Mesendoderm (in vitro differentiated cells): Measurements from ENCODE around the gene ECSIT. TPM values are rescaled to one million over a fixed set of nuclear protein-coding genes. Genes with fewer than 3 reads are reported as not detected.
"Not testable (repeated sequence)": the region's sequence is repeated elsewhere in the genome, so short reads cannot be mapped to it uniquely, and the experiment has no call there.

ENCODE experiments used
- DNase-seq: peaks from one replicate; pipeline ENCODE4 v3.0.0; 2013
- H2AK5ac ChIP-seq: 2 replicates; pipeline ENCODE4 v1.6.1; 2013; ENCODE audit warnings: low read length, inconsistent platforms
- H2BK120ac ChIP-seq: 2 replicates; pipeline ENCODE4 v1.6.1; 2013; ENCODE audit warnings: low read depth, mild to moderate bottlenecking, low read length, moderate library complexity, mixed read lengths
- H2BK15ac ChIP-seq: replicated peaks from 2 replicates; pipeline ENCODE4 v1.6.1; 2013; ENCODE audit warnings: low read depth, mild to moderate bottlenecking, moderate library complexity
- H2BK5ac ChIP-seq: 2 replicates; pipeline ENCODE4 v1.6.1; 2013; ENCODE audit warnings: low read length, inconsistent platforms
- H3K18ac ChIP-seq: 2 replicates; pipeline ENCODE4 v1.6.1; 2013; ENCODE audit warnings: mild to moderate bottlenecking, low read length, mixed read lengths
- H3K23ac ChIP-seq: one replicate; pipeline ENCODE4 v1.6.1; 2013; ENCODE audit warnings: low read length
- H3K27ac ChIP-seq: 2 replicates; pipeline ENCODE4 v1.5.1; 2013; ENCODE audit warnings: low read depth, mild to moderate bottlenecking, inconsistent platforms, low read length, moderate library complexity
- H3K27me3 ChIP-seq: 2 replicates; pipeline ENCODE4 v1.6.1; 2013; ENCODE audit warnings: low read length, control low read depth, mild to moderate bottlenecking, inconsistent platforms; ENCODE audit not compliant: insufficient read depth, poor library complexity
- H3K36me3 ChIP-seq: 2 replicates; pipeline ENCODE4 v1.6.1; 2013; ENCODE audit warnings: low read length, inconsistent platforms; ENCODE audit not compliant: control insufficient read depth, insufficient read depth
- H3K4ac ChIP-seq: one replicate; pipeline ENCODE4 v1.6.1; 2013; ENCODE audit warnings: low read depth, mild to moderate bottlenecking, low read length, moderate library complexity
- H3K4me1 ChIP-seq: 2 replicates; pipeline ENCODE4 v1.6.1; 2013; ENCODE audit warnings: low read depth, low read length, inconsistent platforms; ENCODE audit not compliant: control insufficient read depth
- H3K4me2 ChIP-seq: 2 replicates; pipeline ENCODE4 v1.6.1; 2013; ENCODE audit warnings: low read length
- H3K4me3 ChIP-seq: 2 replicates; pipeline ENCODE4 v1.5.1; 2013; ENCODE audit warnings: mild to moderate bottlenecking, low read length
- H3K56ac ChIP-seq: one replicate; pipeline ENCODE4 v1.6.1; 2013; ENCODE audit warnings: low read length
- H3K79me1 ChIP-seq: 2 replicates; pipeline ENCODE4 v1.6.1; 2013; ENCODE audit warnings: low read length, inconsistent platforms
- H3K79me2 ChIP-seq: 2 replicates; pipeline ENCODE4 v1.6.1; 2013; ENCODE audit warnings: mild to moderate bottlenecking, low read length; ENCODE audit not compliant: control insufficient read depth, insufficient read depth
- H3K9ac ChIP-seq: 2 replicates; pipeline ENCODE4 v1.6.1; 2013; ENCODE audit warnings: low read length, inconsistent platforms
- H4K5ac ChIP-seq: one replicate; pipeline ENCODE4 v1.6.1; 2013; ENCODE audit warnings: low read length
- H4K8ac ChIP-seq: one replicate; pipeline ENCODE4 v1.6.1; 2013; ENCODE audit warnings: low read depth, mild to moderate bottlenecking, control low read depth, low read length, moderate library complexity
- WGBS: extraction: QIAGEN DNeasy Blood & Tissue Kit; methylation state at CpG from one replicate; pipeline ENCODE4 v1.1.7; 2013; ENCODE audit warnings: low lambda C conversion rate, missing lambda C conversion rate; ENCODE audit not compliant: insufficient coverage; ENCODE audit errors: extremely low coverage; 5-methylcytosine and 5-hydroxymethylcytosine counted together
- polyA plus RNA-seq, 2 experiments: library from polyadenylated mRNA; stranded (reverse); fragments of 200-250 nt; gene quantifications; one replicate each; pipeline ENCODE4 v1.2.3, GENCODE V29; 2013

The ECSIT gene
- polyA plus RNA-seq (2013, experiment 1 of 2) = 32.8 TPM
- polyA plus RNA-seq (2013, experiment 2 of 2) = 32.9 TPM

GRCh38 chr19:11528551-11529341 is at the start of gene ECSIT:
TSS of gene ECSIT (minus strand) at chr19:11529134. CDS start at chr19:11519170, 9,964 bp downstream.
- peaks cover 2% of the 10 kb centered on the region for H3K79me1 ChIP-seq
- peak within 1 kb of the TSS; percentile 75 for H3K27ac ChIP-seq
- no peak within 1 kb of the TSS for H4K5ac ChIP-seq
- H3K27me3 ChIP-seq = no peaks in the 10 kb centered on the region
- H2AK5ac ChIP-seq = no peak within 1 kb of the TSS
- H2BK120ac ChIP-seq = no peak within 1 kb of the TSS
- H2BK15ac ChIP-seq = no peak within 1 kb of the TSS
- no peak within 1 kb of the TSS for H4K8ac ChIP-seq
- peak within 1 kb of the TSS; percentile 70 for H2BK5ac ChIP-seq
- peak within 1 kb of the TSS; percentile 78 for H3K18ac ChIP-seq
- no CpG with 5 or more reads among the region's 47 CpGs for WGBS
- H3K9ac ChIP-seq = peak within 1 kb of the TSS; percentile 89
- no peaks in the 10 kb centered on the region for H3K36me3 ChIP-seq
- H3K4me1 ChIP-seq = no peaks in the 10 kb centered on the region
- H3K79me2 ChIP-seq = no peaks in the 10 kb centered on the region
- H3K56ac ChIP-seq = peak within 1 kb of the TSS; percentile 95
- no peak within 1 kb of the TSS for H3K23ac ChIP-seq
- no peak within 1 kb of the TSS for H3K4ac ChIP-seq
- H3K4me3 ChIP-seq = peak within 1 kb of the TSS; percentile 82
- H3K4me2 ChIP-seq = peak within 1 kb of the TSS; percentile 80
- DNase-seq = peak; percentile 99

GRCh38 chr19:11577451-11578257 is 48.7 kb upstream of the ECSIT start, which contains the start of gene ACP5:
TSS of gene ACP5 (minus strand) at chr19:11577645. CDS start at chr19:11577317, 328 bp downstream.
- Histone ChIP-seq H3K79me2 (no peaks in the 10 kb centered on the region), H2BK15ac (no peak within 1 kb of the TSS), H4K8ac (no peak within 1 kb of the TSS), H2BK5ac (no peak within 1 kb of the TSS), H3K4me3 (peak within 1 kb of the TSS; percentile 9), H3K18ac (no peak within 1 kb of the TSS), H3K4me1 (no peaks in the 10 kb centered on the region), H3K56ac (peak within 1 kb of the TSS; percentile 67), H3K36me3 (no peaks in the 10 kb centered on the region), H3K27ac (no peak within 1 kb of the TSS), H3K4ac (no peak within 1 kb of the TSS), H3K23ac (no peak within 1 kb of the TSS), H3K4me2 (peak within 1 kb of the TSS; percentile 62), H3K79me1 (no peaks in the 10 kb centered on the region), H2AK5ac (no peak within 1 kb of the TSS), H3K9ac (peak within 1 kb of the TSS; percentile 38), H2BK120ac (no peak within 1 kb of the TSS), H4K5ac (no peak within 1 kb of the TSS), H3K27me3 (no peaks in the 10 kb centered on the region)
- peak; percentile 37 for DNase-seq
- WGBS = no CpG with 5 or more reads among the region's 18 CpGs

GRCh38 chr19:11576227-11576626 is 47.3 kb upstream of the ECSIT start:
- WGBS = no CpG with 5 or more reads among the region's 15 CpGs
- H3K9ac ChIP-seq = no peak overlapping the region
- H3K36me3 ChIP-seq = no peaks in the 10 kb centered on the region
- no peak overlapping the region for H2BK5ac ChIP-seq
- H3K23ac ChIP-seq = no peak overlapping the region
- no peak overlapping the region for H3K56ac ChIP-seq
- no peak overlapping the region for H3K4me2 ChIP-seq
- DNase-seq = no peak
- H4K5ac ChIP-seq = no peak overlapping the region
- H2AK5ac ChIP-seq = no peak overlapping the region
- no peaks in the 10 kb centered on the region for H3K79me1 ChIP-seq
- no peak overlapping the region for H3K27ac ChIP-seq
- H3K27me3 ChIP-seq = no peaks in the 10 kb centered on the region
- H3K18ac ChIP-seq = no peak overlapping the region
- H3K4ac ChIP-seq = no peak overlapping the region
- no peaks in the 10 kb centered on the region for H3K4me1 ChIP-seq
- H2BK15ac ChIP-seq = no peak overlapping the region
- no peak overlapping the region for H3K4me3 ChIP-seq
- no peak overlapping the region for H2BK120ac ChIP-seq
- H3K79me2 ChIP-seq = no peaks in the 10 kb centered on the region
- H4K8ac ChIP-seq = no peak overlapping the region

- Histone ChIP-seq H3K23ac (no peak overlapping the region), H3K4me2 (no peak overlapping the region), H2AK5ac (no peak overlapping the region), H4K5ac (no peak overlapping the region), H3K27me3 (no peaks in the 10 kb centered on the region), H2BK120ac (no peak overlapping the region), H3K18ac (no peak overlapping the region), H3K9ac (no peak overlapping the region), H2BK15ac (no peak overlapping the region), H3K4ac (no peak overlapping the region), H4K8ac (no peak overlapping the region), H3K79me1 (no peaks in the 10 kb centered on the region), H3K56ac (no peak overlapping the region), H3K27ac (no peak overlapping the region), H3K4me3 (no peak overlapping the region), H2BK5ac (no peak overlapping the region), H3K36me3 (no peaks in the 10 kb centered on the region), H3K4me1 (no peaks in the 10 kb centered on the region), H3K79me2 (no peaks in the 10 kb centered on the region)
- no peak for DNase-seq
- no CpG with 5 or more reads among the region's 9 CpGs for WGBS
Observed at GRCh38 chr19:11574689-11575088, 45.8 kb upstream of the ECSIT start.

- not testable (repeated sequence) for H3K36me3 ChIP-seq, H3K27ac ChIP-seq, H3K18ac ChIP-seq, H3K4me3 ChIP-seq, H3K4me2 ChIP-seq, H3K79me2 ChIP-seq, H3K56ac ChIP-seq, H3K4ac ChIP-seq, H2BK15ac ChIP-seq, DNase-seq, H2BK5ac ChIP-seq, H4K8ac ChIP-seq, H3K23ac ChIP-seq, H2AK5ac ChIP-seq, H4K5ac ChIP-seq, H3K9ac ChIP-seq, H3K27me3 ChIP-seq, H3K4me1 ChIP-seq, H3K79me1 ChIP-seq, H2BK120ac ChIP-seq
- WGBS = no CpG with 5 or more reads among the region's 4 CpGs
Observed at GRCh38 chr19:11573763-11574162, 44.8 kb upstream of the ECSIT start.
